ENCODE data around the gene MZB1.
A peak's percentile ranks its signal among the peaks of the same experiment; 100 is the strongest.

MZB1 gene

DNA sequence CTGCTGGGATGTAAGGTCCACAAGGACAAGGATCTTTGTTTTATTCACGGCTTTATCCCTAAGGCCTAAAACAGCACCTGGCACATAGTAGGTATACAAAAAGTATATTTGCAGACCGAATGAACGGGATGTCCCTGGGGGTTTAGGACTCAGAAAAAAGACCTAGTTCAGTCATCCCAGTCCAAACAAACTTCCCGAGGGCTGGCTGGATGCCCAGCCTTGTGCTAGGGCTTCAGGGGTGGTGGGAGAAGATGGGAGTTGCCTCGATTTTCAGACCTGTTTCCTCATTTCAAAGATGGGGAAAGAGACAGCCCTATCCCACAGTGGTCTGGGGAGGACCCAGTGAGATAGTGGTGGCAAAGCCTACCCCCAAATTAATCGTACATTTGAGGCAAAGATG, 8.2 kb upstream of the MZB1 start:
- no peaks in the 10 kb centered on the region for H3K9me3 ChIP-seq
- DNase-seq = no peak
- TF ChIP-seq, protein P1, sequence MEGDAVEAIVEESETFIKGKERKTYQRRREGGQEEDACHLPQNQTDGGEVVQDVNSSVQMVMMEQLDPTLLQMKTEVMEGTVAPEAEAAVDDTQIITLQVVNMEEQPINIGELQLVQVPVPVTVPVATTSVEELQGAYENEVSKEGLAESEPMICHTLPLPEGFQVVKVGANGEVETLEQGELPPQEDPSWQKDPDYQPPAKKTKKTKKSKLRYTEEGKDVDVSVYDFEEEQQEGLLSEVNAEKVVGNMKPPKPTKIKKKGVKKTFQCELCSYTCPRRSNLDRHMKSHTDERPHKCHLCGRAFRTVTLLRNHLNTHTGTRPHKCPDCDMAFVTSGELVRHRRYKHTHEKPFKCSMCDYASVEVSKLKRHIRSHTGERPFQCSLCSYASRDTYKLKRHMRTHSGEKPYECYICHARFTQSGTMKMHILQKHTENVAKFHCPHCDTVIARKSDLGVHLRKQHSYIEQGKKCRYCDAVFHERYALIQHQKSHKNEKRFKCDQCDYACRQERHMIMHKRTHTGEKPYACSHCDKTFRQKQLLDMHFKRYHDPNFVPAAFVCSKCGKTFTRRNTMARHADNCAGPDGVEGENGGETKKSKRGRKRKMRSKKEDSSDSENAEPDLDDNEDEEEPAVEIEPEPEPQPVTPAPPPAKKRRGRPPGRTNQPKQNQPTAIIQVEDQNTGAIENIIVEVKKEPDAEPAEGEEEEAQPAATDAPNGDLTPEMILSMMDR (IDR thresholded peaks at IDR 0.05) = no peak
- H3K4me3 ChIP-seq = no peak overlapping the region
- intact Hi-C loops (cut with DNase I; ENCODE audit: low total_unique reads) = no loop called here
- H3K4me1 ChIP-seq = peaks cover 0 to 28% (median 14%) of the 10 kb centered on the region in 4 donors
- H3K27me3 ChIP-seq = peaks cover 0 to 23% of the 10 kb centered on the region in 2 donors
- no peaks in the 10 kb centered on the region for H3K36me3 ChIP-seq
- H3K27ac ChIP-seq = no peak overlapping the region

DNA sequence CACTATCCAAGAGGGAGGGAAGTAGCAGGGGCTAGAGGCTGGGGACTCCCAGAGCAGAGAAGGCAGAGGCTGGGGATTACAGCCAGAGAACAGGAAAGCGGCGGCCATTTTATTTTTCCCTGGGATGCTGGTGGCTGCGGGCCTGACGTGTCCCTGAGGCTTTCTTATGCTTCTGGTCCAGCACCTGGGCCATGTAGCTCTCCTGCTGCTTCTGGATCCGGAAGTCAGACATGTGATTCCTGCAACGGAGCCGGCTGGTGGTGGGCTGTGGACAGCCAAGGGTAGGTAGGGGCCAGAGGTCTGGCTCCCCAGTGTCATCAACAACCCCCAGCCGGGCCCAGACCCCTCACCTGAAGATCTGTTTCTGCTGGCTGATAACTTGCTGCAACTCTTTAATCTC, 7.0 kb upstream of the MZB1 start:
- TF ChIP-seq, protein P1 (IDR thresholded peaks at IDR 0.05) = no peak
- Histone ChIP-seq H3K4me3 (no peak overlapping the region), H3K36me3 (no peaks in the 10 kb centered on the region), H3K4me1 (peaks cover 0 to 36% (median 17%) of the 10 kb centered on the region in 4 donors), H3K9me3 (no peaks in the 10 kb centered on the region), H3K27me3 (peaks cover 0 to 33% of the 10 kb centered on the region in 2 donors), H3K27ac (no peak overlapping the region)
- no peak for DNase-seq
- intact Hi-C loops (cut with DNase I; ENCODE audit: low total_unique reads) = no loop called here

DNA sequence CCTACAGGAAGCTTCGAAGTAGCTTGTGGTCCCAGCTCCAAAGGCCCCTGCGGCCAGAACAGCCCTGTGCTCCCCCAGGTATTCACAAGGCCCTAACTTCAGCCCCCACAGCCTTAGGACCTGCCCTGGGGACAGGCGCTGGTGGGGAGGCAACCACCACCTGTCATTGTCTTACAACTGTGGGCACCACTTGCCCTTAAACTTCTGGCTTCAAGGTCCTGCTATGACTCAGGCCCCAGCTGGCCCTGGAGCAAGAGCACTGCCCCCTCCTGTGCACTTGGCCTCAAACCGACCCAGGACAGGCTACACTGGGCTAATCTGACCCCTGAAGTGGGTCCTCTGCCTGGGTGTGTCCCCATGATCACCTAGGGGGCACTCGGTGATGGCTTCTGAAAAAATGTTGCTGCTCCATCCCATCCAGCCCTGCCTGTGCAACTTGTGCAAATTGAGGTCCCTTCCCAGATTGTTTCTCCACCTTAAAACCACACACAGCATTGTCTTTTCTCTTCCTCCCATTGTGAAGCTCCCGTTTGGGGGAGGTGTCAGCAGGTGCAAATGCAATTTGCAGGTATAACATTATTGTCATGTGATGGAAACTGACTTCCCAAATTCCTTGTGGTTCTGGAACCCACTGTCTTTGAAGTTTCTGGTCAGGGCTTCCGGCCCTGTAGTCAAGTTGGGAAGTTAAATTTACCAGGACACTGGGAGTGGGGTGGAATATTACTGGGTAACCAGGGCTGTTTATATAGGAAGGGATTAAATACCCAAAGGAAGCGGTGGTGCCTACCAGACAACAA, 6.3 kb upstream of the MZB1 start:
- no peaks in the 10 kb centered on the region for H3K36me3 ChIP-seq
- no peak overlapping the region for H3K27ac ChIP-seq
- intact Hi-C loops (cut with DNase I; ENCODE audit: low total_unique reads) = no loop called here
- H3K4me1 ChIP-seq = peaks cover 0 to 39% (median 17%) of the 10 kb centered on the region in 4 donors
- TF ChIP-seq, protein P1 (IDR thresholded peaks at IDR 0.05) = no peak
- H3K27me3 ChIP-seq = peaks cover 0 to 33% of the 10 kb centered on the region in 2 donors
- no peak for DNase-seq
- no peaks in the 10 kb centered on the region for H3K9me3 ChIP-seq
- H3K4me3 ChIP-seq = no peak overlapping the region

DNA sequence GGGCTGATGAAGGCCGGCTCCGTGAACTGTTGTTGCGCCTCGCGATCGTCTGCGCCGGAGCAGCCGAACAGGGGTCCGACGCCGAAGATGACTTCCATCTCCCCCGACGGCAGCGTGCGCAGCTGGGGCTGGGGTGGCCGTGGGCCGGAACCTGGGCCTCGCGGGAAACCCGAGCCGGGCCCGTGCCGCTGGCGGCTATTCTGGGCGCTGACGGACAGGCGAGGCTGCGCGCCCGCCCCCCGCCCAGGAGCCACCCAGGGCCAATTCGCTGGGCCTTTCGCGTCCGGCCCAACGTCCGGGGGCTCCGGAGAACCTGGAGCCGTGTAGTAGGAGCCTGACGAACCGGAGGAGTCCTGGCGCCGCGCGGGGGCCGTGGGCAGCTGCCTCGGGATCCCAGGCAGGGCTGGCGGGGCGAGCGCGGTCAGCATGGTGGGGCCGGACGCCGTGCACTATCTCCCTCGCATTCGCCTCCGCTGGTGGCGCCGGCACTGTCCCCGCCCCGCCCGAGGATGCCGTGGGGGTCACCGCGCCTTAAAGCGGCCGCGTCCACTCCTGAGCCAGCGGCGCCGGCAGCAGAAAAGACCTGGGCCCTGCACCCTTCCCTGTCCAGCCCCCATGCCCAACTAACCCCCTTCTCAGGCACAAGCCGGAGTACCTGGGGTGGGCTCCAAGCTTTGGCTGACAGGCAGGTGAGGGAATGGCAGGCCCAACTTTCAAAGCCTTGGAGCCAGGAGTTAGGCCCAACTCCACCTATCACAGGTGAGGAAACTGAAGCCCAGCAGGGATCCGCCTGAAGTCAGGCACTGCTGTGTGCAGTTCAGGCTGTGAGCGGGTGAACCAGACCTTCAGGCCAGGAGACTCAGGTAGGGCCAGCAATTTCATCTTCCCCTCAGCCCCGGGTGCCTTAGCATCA, 5.2 kb upstream of the MZB1 start, which contains the start of gene PROB1:
Gene PROB1, minus strand, starts transcription at position 451 of the 913 bp plus-strand sequence. Its CDS starts 23 bp downstream, at position 428.
- DNase-seq = no peak
- TF ChIP-seq, protein P1 (IDR thresholded peaks at IDR 0.05) = no peak
- peak within 1 kb of the TSS; percentile 22 to 63 for H3K27ac ChIP-seq
- H3K36me3 ChIP-seq = no peaks in the 10 kb centered on the region
- H3K9me3 ChIP-seq = no peaks in the 10 kb centered on the region
- intact Hi-C loops (cut with DNase I; ENCODE audit: low total_unique reads) = no loop called here
- peaks cover 0 to 33% of the 10 kb centered on the region in 2 donors for H3K27me3 ChIP-seq
- H3K4me1 ChIP-seq = peaks cover 0 to 39% (median 17%) of the 10 kb centered on the region in 4 donors
- H3K4me3 ChIP-seq = peak within 1 kb of the TSS; percentile 46 to 49

DNA sequence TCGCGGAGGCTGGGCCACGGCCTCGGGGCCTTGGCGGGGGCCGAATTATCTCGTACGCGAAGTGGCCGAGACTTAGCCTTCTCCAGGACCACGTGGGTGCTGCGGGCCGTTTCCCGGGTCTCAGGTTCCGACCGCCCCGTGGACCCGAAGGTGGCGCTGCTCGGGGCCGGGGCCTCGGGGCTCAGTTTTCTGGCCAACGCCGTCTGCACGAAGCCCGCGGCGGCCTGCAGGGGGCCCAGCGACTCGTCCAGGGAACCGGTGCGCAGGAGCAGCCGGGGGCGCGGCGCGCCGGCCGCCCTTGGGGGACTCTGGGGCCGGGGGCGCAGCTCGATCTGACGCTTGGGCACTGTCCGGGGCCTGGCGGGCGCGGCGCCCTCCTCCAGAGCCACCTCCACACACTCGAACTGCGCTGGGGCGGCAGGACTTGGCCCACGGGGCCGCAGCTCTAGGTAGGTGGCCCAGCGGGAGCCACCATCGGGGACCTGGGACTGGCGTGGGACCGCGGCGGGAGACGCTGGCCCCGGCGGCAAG, 4.5 kb upstream of the MZB1 start:
- Histone ChIP-seq H3K4me3 (peak overlapping the region; percentile 46 to 49), H3K4me1 (peaks cover 0 to 39% (median 17%) of the 10 kb centered on the region in 4 donors), H3K27ac (peak overlapping the region in 1 of 2 donors; percentile 63), H3K36me3 (no peaks in the 10 kb centered on the region), H3K9me3 (no peaks in the 10 kb centered on the region), H3K27me3 (peaks cover 0 to 33% of the 10 kb centered on the region in 2 donors)
- TF ChIP-seq, protein P1 (IDR thresholded peaks at IDR 0.05) = peak in 1 of 2 experiments; percentile 12
- DNase-seq = no peak
- intact Hi-C loops (cut with DNase I; ENCODE audit: low total_unique reads) = no loop called here
